Fibroblast of lung (primary cell): ENCODE measurements around the gene GALNT2.

Experiments used
- EZH2 ChIP-seq: IDR thresholded peaks from 2 replicates; pipeline ENCODE4 v1.5.1; 2012; ENCODE audit warnings: low read length, control low read depth, mild to moderate bottlenecking; ENCODE audit errors: missing control alignments
- TF ChIP-seq, protein P1 (sequence below), 2 donors: IDR thresholded peaks in 1 of 2; conservative IDR thresholded peaks in 1 of 2; 1 replicate in 1 of 2; 2 replicates in 1 of 2; pipeline ENCODE4 v1.5.1; 2011 to 2012; ENCODE audit warnings: low read length in 2 of 2, control low read depth in 1 of 2, inconsistent platforms in 1 of 2, low read depth in 1 of 2, mild to moderate bottlenecking in 1 of 2

- TF ChIP-seq EZH2, result no peak
- TF ChIP-seq, protein P1, sequence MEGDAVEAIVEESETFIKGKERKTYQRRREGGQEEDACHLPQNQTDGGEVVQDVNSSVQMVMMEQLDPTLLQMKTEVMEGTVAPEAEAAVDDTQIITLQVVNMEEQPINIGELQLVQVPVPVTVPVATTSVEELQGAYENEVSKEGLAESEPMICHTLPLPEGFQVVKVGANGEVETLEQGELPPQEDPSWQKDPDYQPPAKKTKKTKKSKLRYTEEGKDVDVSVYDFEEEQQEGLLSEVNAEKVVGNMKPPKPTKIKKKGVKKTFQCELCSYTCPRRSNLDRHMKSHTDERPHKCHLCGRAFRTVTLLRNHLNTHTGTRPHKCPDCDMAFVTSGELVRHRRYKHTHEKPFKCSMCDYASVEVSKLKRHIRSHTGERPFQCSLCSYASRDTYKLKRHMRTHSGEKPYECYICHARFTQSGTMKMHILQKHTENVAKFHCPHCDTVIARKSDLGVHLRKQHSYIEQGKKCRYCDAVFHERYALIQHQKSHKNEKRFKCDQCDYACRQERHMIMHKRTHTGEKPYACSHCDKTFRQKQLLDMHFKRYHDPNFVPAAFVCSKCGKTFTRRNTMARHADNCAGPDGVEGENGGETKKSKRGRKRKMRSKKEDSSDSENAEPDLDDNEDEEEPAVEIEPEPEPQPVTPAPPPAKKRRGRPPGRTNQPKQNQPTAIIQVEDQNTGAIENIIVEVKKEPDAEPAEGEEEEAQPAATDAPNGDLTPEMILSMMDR (conservative IDR thresholded peaks at IDR 0.05 in 1 of 2, IDR thresholded peaks at IDR 0.05 in 1 of 2; ENCODE audit: low read depth in 1 of 2, low read length in 2 of 2), result no peak
Observed at GRCh38 chr1:230141021-230141648, 74.1 kb downstream of the GALNT2 start.
